ENCODE results near the gene WWTR1.

DNA sequence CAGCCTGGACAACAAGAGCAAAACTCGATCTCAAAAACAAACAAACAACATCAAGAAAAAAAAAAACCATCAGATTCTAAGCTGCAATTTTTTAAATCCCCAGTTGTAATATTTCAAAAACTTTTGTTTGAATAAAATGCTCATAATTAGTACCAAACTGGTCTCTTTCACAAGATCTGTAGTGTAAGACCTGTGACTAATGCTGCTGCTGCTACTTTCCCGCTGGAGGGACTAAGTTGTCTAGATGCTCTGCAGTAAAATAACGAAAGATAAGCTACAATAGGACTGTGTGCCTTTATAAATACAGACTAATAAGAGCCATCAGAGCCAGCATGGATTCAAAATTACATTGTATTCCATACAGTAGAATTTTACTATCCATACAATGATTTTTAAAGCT is 137.9 kb downstream of the WWTR1 start:
- TF ChIP-seq, protein P1, sequence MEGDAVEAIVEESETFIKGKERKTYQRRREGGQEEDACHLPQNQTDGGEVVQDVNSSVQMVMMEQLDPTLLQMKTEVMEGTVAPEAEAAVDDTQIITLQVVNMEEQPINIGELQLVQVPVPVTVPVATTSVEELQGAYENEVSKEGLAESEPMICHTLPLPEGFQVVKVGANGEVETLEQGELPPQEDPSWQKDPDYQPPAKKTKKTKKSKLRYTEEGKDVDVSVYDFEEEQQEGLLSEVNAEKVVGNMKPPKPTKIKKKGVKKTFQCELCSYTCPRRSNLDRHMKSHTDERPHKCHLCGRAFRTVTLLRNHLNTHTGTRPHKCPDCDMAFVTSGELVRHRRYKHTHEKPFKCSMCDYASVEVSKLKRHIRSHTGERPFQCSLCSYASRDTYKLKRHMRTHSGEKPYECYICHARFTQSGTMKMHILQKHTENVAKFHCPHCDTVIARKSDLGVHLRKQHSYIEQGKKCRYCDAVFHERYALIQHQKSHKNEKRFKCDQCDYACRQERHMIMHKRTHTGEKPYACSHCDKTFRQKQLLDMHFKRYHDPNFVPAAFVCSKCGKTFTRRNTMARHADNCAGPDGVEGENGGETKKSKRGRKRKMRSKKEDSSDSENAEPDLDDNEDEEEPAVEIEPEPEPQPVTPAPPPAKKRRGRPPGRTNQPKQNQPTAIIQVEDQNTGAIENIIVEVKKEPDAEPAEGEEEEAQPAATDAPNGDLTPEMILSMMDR (IDR thresholded peaks at IDR 0.05; ENCODE audit: low read depth, low read length): no peak
- TF ChIP-seq POLR2A (IDR thresholded peaks at IDR 0.05; ENCODE audit: extremely low read depth, insufficient read length): no peak
- TF ChIP-seq, protein P2, sequence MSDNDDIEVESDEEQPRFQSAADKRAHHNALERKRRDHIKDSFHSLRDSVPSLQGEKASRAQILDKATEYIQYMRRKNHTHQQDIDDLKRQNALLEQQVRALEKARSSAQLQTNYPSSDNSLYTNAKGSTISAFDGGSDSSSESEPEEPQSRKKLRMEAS (IDR thresholded peaks at IDR 0.05; ENCODE audit: low read depth, low read length): no peak

All from NB4 (cell line).